ENCODE data around the gene PCDH9. TPM values are rescaled to one million over a fixed set of nuclear protein-coding genes. Genes with fewer than 3 reads are reported as not detected.
"Not testable (repeated sequence)": the region's sequence is repeated elsewhere in the genome, so short reads cannot be mapped to it uniquely, and the experiment has no call there.

The PCDH9 gene
- total RNA-seq, 1 donor from 2014 or later: 0.26 TPM

DNA sequence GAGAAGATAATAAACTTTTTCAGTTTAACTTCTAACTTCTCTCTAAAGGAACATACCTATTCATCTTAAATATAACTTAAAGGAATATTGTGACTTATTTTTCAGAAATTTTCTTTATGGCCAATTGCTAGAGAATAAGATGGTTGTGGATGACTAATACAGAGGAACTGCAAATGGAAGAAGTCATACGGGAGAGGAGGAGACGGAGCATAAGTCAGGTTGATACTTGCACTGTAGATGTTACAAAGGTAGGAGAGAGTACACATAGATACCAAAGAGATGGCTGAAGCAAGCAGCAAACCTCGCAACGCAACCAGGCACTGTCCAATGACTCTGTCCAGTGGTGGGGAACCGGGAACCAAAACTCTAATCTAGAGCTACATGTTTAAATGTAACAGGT lies 963.4 kb downstream of the PCDH9 start:
- no peak for TF ChIP-seq CTCF (IDR thresholded peaks at IDR 0.05; ENCODE audit: insufficient read depth, low read length, severe bottlenecking)

DNA sequence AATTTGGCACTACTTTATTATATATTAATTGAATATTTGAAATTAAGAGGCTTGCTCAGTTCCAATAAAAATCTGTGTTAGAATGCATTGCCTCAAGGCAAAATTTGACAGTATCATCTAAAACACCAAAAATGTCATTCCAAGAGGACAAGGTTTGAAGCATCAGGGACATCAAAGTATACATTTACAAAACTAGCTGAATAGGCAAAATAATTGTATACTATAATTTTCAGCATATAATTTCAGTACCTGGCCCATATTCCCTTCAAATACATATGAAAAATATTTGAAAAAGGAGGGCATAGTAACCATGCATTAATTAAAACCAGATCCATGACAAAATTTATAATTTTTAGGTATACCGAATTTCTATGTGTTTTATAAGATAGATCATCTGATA lies 963.8 kb downstream of the PCDH9 start:
- FAIRE-seq (no peak), DNase-seq (ENCODE audit: low read depth) (no peak)
- TF ChIP-seq CTCF (IDR thresholded peaks at IDR 0.05; ENCODE audit: insufficient read depth, low read length, severe bottlenecking): no peak
- Histone ChIP-seq H3K36me3 (ENCODE audit: control insufficient read depth, insufficient read depth, low read length) (no peaks in the 10 kb centered on the region), H3K4me3 (ENCODE audit: low read depth, low read length) (no peak overlapping the region), H3K27me3 (ENCODE audit: control insufficient read depth, insufficient read depth, low read length) (no peaks in the 10 kb centered on the region)

More for the DNA sequence above, 963.4 kb downstream of the PCDH9 start:
- Histone ChIP-seq H3K36me3 (ENCODE audit: control insufficient read depth, insufficient read depth, low read length) (no peaks in the 10 kb centered on the region), H3K4me3 (ENCODE audit: low read depth, low read length) (no peak overlapping the region), H3K27me3 (ENCODE audit: control insufficient read depth, insufficient read depth, low read length) (no peaks in the 10 kb centered on the region)
- no peak for FAIRE-seq
- peak; percentile 23 for DNase-seq (ENCODE audit: low read depth)

GRCh38 chr13:66265371-66265770 lies 964.8 kb downstream of the PCDH9 start:
- FAIRE-seq (no peak), DNase-seq (ENCODE audit: low read depth) (no peak)
- H3K27me3 ChIP-seq (ENCODE audit: control insufficient read depth, insufficient read depth, low read length): no peaks in the 10 kb centered on the region
- H3K4me3 ChIP-seq (ENCODE audit: low read depth, low read length): no peak overlapping the region
- no peaks in the 10 kb centered on the region for H3K36me3 ChIP-seq (ENCODE audit: control insufficient read depth, insufficient read depth, low read length)
- TF ChIP-seq CTCF (IDR thresholded peaks at IDR 0.05; ENCODE audit: insufficient read depth, low read length, severe bottlenecking): no peak

DNA sequence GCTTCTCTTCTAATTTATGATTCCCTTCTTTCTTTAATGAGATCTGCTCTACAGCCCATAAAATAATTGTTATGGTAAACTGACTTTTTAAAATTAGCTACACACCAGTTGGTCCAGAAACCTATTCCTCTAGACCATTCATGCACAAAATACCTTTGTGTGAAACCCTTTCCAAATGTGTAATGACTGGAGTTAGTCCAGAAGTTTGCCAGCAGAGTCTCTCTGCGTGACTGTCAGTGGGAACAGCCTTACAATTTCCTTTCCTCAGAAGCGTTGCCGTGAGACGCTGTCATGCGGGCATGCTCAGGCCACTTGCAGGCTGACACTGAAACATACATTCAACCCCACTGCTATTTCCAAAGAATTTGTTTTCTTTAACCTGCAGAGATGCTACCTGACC lies 965.2 kb downstream of the PCDH9 start:
- Histone ChIP-seq H3K4me3 (ENCODE audit: low read depth, low read length) (no peak overlapping the region), H3K36me3 (ENCODE audit: control insufficient read depth, insufficient read depth, low read length) (no peaks in the 10 kb centered on the region), H3K27me3 (ENCODE audit: control insufficient read depth, insufficient read depth, low read length) (no peaks in the 10 kb centered on the region)
- FAIRE-seq (peak; percentile 47), DNase-seq (ENCODE audit: low read depth) (peak; percentile 2)
- no peak for TF ChIP-seq CTCF (IDR thresholded peaks at IDR 0.05; ENCODE audit: insufficient read depth, low read length, severe bottlenecking)

DNA sequence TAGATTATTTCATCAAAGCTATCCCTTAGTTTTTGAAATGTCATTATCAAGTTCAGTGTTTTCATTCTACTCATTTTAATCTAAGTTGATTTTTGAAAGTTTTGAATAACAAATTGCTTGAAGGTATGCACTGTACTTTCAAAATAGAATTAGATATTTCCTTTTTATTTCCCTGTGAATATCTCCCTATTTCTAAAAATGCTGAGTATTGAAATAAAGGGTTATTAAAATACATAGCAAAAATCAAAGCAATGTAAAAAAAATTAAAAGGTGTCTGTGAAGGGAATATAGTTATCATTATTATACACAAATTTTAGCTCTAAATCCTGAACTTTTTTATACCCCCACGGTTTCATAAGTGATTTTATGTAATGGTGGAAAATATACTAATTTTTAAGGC lies 967.8 kb downstream of the PCDH9 start:
- no peak for FAIRE-seq
- TF ChIP-seq CTCF (IDR thresholded peaks at IDR 0.05; ENCODE audit: insufficient read depth, low read length, severe bottlenecking): no peak
- DNase-seq (ENCODE audit: low read depth): no peak

DNA sequence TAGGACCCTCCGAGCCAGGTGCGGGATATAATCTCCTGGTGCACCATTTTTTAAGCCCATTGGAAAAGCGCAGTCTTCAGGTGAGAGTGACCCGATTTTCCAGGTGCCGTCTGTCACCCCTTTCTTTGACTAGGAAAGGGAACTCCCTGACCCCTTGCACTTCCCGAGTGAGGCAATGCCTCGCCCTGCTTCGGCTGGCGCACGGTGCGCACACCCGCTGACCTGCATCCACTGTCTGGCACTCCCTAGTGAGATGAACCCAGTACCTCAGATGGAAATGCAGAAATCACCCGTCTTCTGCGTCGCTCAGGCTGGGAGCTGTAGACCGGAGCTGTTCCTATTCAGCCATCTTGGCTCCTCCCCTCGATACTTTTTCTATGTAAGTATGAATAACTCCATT lies 970.7 kb downstream of the PCDH9 start:
- not testable (repeated sequence) for H3K4me3 ChIP-seq (ENCODE audit: low read depth, low read length); H3K27me3 ChIP-seq (ENCODE audit: control insufficient read depth, insufficient read depth, low read length); DNase-seq (ENCODE audit: low read depth); FAIRE-seq; H3K36me3 ChIP-seq (ENCODE audit: control insufficient read depth, insufficient read depth, low read length)

More for the DNA sequence above, 967.8 kb downstream of the PCDH9 start:
- Histone ChIP-seq H3K27me3 (ENCODE audit: control insufficient read depth, insufficient read depth, low read length) (no peaks in the 10 kb centered on the region), H3K36me3 (ENCODE audit: control insufficient read depth, insufficient read depth, low read length) (no peaks in the 10 kb centered on the region), H3K4me3 (ENCODE audit: low read depth, low read length) (no peak overlapping the region)

All from bronchial epithelial cell (primary cell).